Measurements from ENCODE around the gene TIAL1. TPM values are rescaled to one million over a fixed set of nuclear protein-coding genes. Genes with fewer than 3 reads are reported as not detected.
"Not testable (repeated sequence)": the region's sequence is repeated elsewhere in the genome, so short reads cannot be mapped to it uniquely, and the experiment has no call there.

Gene TIAL1
- total RNA-seq, 1 donor from 2014 or later, result 132 TPM

GRCh38 chr10:119620241-119621077, 23.7 kb upstream of the TIAL1 start:
- H3K9me3 Mint-ChIP-seq (ENCODE audit: low read depth), result no peaks in the 10 kb centered on the region
- H3K36me3 Mint-ChIP-seq (ENCODE audit: low read depth), result no peaks in the 10 kb centered on the region
- no peak overlapping the region for H3K4me3 Mint-ChIP-seq (ENCODE audit: unreplicated experiment)
- no peaks in the 10 kb centered on the region for H3K27me3 Mint-ChIP-seq (ENCODE audit: low read depth)
- DNase-seq (ENCODE audit: low spot score), result peak; percentile 35
- peak overlapping the region; percentile 45 for H3K27ac Mint-ChIP-seq (ENCODE audit: unreplicated experiment)
- peaks cover 8% of the 10 kb centered on the region for H3K4me1 Mint-ChIP-seq (ENCODE audit: low read depth)
- TF ChIP-seq, protein P1, sequence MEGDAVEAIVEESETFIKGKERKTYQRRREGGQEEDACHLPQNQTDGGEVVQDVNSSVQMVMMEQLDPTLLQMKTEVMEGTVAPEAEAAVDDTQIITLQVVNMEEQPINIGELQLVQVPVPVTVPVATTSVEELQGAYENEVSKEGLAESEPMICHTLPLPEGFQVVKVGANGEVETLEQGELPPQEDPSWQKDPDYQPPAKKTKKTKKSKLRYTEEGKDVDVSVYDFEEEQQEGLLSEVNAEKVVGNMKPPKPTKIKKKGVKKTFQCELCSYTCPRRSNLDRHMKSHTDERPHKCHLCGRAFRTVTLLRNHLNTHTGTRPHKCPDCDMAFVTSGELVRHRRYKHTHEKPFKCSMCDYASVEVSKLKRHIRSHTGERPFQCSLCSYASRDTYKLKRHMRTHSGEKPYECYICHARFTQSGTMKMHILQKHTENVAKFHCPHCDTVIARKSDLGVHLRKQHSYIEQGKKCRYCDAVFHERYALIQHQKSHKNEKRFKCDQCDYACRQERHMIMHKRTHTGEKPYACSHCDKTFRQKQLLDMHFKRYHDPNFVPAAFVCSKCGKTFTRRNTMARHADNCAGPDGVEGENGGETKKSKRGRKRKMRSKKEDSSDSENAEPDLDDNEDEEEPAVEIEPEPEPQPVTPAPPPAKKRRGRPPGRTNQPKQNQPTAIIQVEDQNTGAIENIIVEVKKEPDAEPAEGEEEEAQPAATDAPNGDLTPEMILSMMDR (IDR thresholded peaks at IDR 0.05), result no peak

DNA sequence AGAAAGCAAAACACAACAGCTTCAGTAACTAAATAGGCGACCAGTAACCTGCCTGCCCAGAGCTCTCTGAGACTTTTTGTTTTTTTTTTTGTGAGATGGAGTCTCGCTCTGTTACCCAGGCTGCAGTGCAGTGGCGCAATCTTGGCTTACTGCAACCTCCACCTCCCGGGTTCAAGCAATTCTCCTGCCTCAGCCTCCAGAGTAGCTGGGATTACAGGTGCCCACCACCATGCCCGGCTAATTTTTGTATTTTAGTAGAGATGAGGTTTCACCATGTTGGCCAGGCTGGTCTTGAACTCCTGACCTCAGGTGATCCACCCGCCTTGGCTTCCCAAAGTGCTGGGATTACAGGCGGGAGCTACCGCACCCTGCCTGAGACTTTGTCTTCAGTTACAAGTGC, 23.0 kb upstream of the TIAL1 start:
- H3K27ac Mint-ChIP-seq (ENCODE audit: unreplicated experiment), result peak overlapping the region; percentile 45

DNA sequence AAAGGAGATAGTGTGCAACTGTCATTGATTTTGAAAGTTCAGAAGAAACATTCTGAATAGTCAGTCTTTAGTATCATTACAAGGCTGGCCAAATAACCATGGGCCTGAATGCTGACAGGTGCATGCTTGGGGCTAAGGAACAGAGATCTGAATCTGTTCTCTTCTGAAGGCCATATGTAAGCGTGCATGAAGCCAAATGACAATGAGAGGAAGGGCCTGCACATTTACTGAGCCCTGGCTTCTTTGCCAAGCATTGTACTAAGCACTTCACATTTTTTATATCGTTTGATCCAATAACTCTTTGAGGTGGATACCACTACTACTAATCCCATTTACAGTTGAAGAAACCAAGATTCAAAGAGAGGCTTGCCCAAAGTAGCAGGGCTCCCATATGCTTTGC, 22.5 kb upstream of the TIAL1 start:
- Mint-ChIP-seq H3K36me3 (ENCODE audit: low read depth) (no peaks in the 10 kb centered on the region), H3K27ac (ENCODE audit: unreplicated experiment) (no peak overlapping the region), H3K9me3 (ENCODE audit: low read depth) (no peaks in the 10 kb centered on the region), H3K4me3 (ENCODE audit: unreplicated experiment) (no peak overlapping the region), H3K4me1 (ENCODE audit: low read depth) (peaks cover 8% of the 10 kb centered on the region), H3K27me3 (ENCODE audit: low read depth) (no peaks in the 10 kb centered on the region)
- no peak for DNase-seq (ENCODE audit: low spot score)
- TF ChIP-seq, protein P1 (IDR thresholded peaks at IDR 0.05), result no peak

More for the DNA sequence above, 23.0 kb upstream of the TIAL1 start:
- DNase-seq (ENCODE audit: low spot score); H3K4me3 Mint-ChIP-seq (ENCODE audit: unreplicated experiment); H3K36me3 Mint-ChIP-seq (ENCODE audit: low read depth); H3K4me1 Mint-ChIP-seq (ENCODE audit: low read depth); H3K27me3 Mint-ChIP-seq (ENCODE audit: low read depth); H3K9me3 Mint-ChIP-seq (ENCODE audit: low read depth): not testable (repeated sequence)

DNA sequence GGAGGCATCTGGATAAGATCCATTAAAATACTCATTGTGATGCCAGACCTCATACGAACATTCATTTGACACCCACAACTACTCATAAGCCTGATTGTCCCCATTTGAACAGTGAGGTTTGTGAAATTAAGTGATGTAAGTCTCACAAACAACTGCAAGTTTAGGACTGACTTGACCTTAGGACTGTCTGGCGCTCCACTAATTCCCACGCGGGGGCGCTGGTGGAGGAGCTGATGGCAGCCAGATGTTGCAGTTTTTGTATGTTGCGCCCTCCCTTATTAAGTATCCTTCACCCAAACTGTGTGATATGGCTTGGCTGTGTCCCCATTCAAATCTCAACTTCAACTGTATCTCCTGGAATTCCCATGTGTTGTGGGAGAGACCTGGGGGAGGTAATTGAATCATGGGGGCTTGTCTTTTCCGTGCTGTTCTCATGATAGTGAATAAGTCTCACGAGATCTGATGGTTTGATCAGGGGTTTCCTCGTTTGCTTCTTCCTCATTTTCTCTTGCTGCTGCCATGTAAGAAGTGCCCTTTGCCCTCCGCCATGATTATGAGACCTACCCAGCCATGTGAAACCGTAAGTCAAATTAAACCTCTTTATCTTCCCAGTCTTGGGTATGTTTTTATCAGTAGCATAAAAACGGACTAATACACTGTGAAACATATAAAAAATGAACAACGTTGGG, 20.3 kb upstream of the TIAL1 start:
- no peaks in the 10 kb centered on the region for H3K27me3 Mint-ChIP-seq (ENCODE audit: low read depth)
- peak; percentile 27 for DNase-seq (ENCODE audit: low spot score)
- TF ChIP-seq, protein P1 (IDR thresholded peaks at IDR 0.05), result peak; percentile 42

GRCh38 chr10:119614686-119615085, 17.9 kb upstream of the TIAL1 start:
- H3K27me3 Mint-ChIP-seq (ENCODE audit: low read depth), result no peaks in the 10 kb centered on the region
- H3K27ac Mint-ChIP-seq (ENCODE audit: unreplicated experiment), result no peak overlapping the region
- TF ChIP-seq, protein P1 (IDR thresholded peaks at IDR 0.05), result no peak
- no peak overlapping the region for H3K4me3 Mint-ChIP-seq (ENCODE audit: unreplicated experiment)
- no peaks in the 10 kb centered on the region for H3K4me1 Mint-ChIP-seq (ENCODE audit: low read depth)
- no peaks in the 10 kb centered on the region for H3K9me3 Mint-ChIP-seq (ENCODE audit: low read depth)
- no peak for DNase-seq (ENCODE audit: low spot score)
- H3K36me3 Mint-ChIP-seq (ENCODE audit: low read depth), result no peaks in the 10 kb centered on the region

More for the DNA sequence above, 20.3 kb upstream of the TIAL1 start:
- Mint-ChIP-seq H3K36me3 (ENCODE audit: low read depth) (no peaks in the 10 kb centered on the region), H3K27ac (ENCODE audit: unreplicated experiment) (no peak overlapping the region), H3K4me1 (ENCODE audit: low read depth) (peaks cover 8% of the 10 kb centered on the region), H3K4me3 (ENCODE audit: unreplicated experiment) (no peak overlapping the region), H3K9me3 (ENCODE audit: low read depth) (no peaks in the 10 kb centered on the region)

Data from chondrocyte (in vitro differentiated cells).